ENCODE data around the gene TIMM17A.

TIMM17A gene

GRCh38 chr1:202004711-202005110 is 49.4 kb downstream of the TIMM17A start:
- Histone ChIP-seq H4K12ac (ENCODE audit: low read depth, low read length) (no peak overlapping the region), H3K4ac (ENCODE audit: low read depth, low read length) (no peak overlapping the region), H3K4me2 (ENCODE audit: low read length) (no peak overlapping the region), H3K79me2 (ENCODE audit: control insufficient read depth, insufficient read depth, low read length, poor library complexity) (peaks cover 4% of the 10 kb centered on the region), H2BK5ac (ENCODE audit: low read depth, low read length, poor library complexity) (no peak overlapping the region), H3K18ac (ENCODE audit: low read length) (no peak overlapping the region), H2AK5ac (ENCODE audit: low read length) (no peak overlapping the region), H3K36me3 (ENCODE audit: control insufficient read depth in 1 of 2, insufficient read depth in 2 of 2, low read length in 2 of 2) (peaks cover 38 to 46% of the 10 kb centered on the region in 2 experiments), H3K9ac (ENCODE audit: low read length) (no peak overlapping the region), H3K4me3 (ENCODE audit: low read depth, low read length) (no peak overlapping the region), H3K9me3 (ENCODE audit: insufficient read depth, low read depth, low read length) (no peaks in the 10 kb centered on the region), H2BK12ac (ENCODE audit: low read length) (no peak overlapping the region), H3K27ac (ENCODE audit: low read depth, low read length) (no peak overlapping the region), H3K79me1 (ENCODE audit: low read length) (peaks cover 18% of the 10 kb centered on the region), H4K8ac (ENCODE audit: low read depth, low read length) (no peak overlapping the region), H4K91ac (ENCODE audit: low read depth, low read length) (no peak overlapping the region), H2AFZ (ENCODE audit: insufficient read depth, low read length, poor library complexity) (no peak overlapping the region), H2BK120ac (ENCODE audit: insufficient read depth, low read length, poor library complexity) (no peak overlapping the region), H3K23ac (ENCODE audit: low read length) (no peak overlapping the region), H3K14ac (ENCODE audit: low read length) (no peak overlapping the region), H3K27me3 (ENCODE audit: insufficient read depth, low read length) (no peaks in the 10 kb centered on the region), H3K4me1 (ENCODE audit: control insufficient read depth in 1 of 2, insufficient read depth in 2 of 2, low read length in 2 of 2) (peaks cover 18 to 35% of the 10 kb centered on the region in 2 experiments)
- WGBS (ENCODE audit: extremely low coverage, insufficient coverage, insufficient read length): no CpG with 5 or more reads among the region's 9 CpGs
- peak; percentile 55 to 56 for DNase-seq

DNA sequence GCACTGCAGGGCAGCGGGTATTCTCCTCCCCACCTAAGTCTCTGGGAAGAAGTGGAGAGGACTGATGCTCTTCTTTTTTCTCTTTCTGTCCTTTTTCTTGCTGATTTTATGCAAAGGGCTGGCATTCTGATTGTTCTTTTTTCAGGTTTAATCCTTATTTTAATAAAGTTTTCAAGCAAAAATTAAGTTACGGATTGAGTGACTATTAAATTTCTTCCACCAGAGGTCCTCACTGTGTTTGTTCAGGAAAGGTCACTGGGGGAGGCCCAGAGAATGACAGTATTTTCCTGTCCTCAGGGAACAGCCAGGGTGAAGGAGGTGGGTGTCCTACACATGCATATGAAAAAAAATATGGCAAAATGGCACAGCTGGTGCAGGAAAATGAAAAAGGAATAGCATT is 50.7 kb downstream of the TIMM17A start:
- Histone ChIP-seq H2AFZ (ENCODE audit: insufficient read depth, low read length, poor library complexity) (no peak overlapping the region), H2BK120ac (ENCODE audit: insufficient read depth, low read length, poor library complexity) (no peak overlapping the region), H3K4me1 (ENCODE audit: control insufficient read depth in 1 of 2, insufficient read depth in 2 of 2, low read length in 2 of 2) (peaks cover 25 to 44% of the 10 kb centered on the region in 2 experiments), H3K4ac (ENCODE audit: low read depth, low read length) (no peak overlapping the region), H3K9ac (ENCODE audit: low read length) (no peak overlapping the region), H4K91ac (ENCODE audit: low read depth, low read length) (no peak overlapping the region), H3K27me3 (ENCODE audit: insufficient read depth, low read length) (no peaks in the 10 kb centered on the region), H3K79me1 (ENCODE audit: low read length) (peaks cover 27% of the 10 kb centered on the region), H3K14ac (ENCODE audit: low read length) (no peak overlapping the region), H3K18ac (ENCODE audit: low read length) (no peak overlapping the region), H2BK12ac (ENCODE audit: low read length) (no peak overlapping the region), H3K9me3 (ENCODE audit: insufficient read depth, low read depth, low read length) (no peaks in the 10 kb centered on the region), H3K36me3 (ENCODE audit: control insufficient read depth in 1 of 2, insufficient read depth in 2 of 2, low read length in 2 of 2) (peaks cover 31 to 38% of the 10 kb centered on the region in 2 experiments), H4K8ac (ENCODE audit: low read depth, low read length) (no peak overlapping the region), H2BK5ac (ENCODE audit: low read depth, low read length, poor library complexity) (no peak overlapping the region), H3K4me2 (ENCODE audit: low read length) (no peak overlapping the region), H3K79me2 (ENCODE audit: control insufficient read depth, insufficient read depth, low read length, poor library complexity) (peaks cover 6% of the 10 kb centered on the region), H2AK5ac (ENCODE audit: low read length) (no peak overlapping the region), H3K27ac (ENCODE audit: low read depth, low read length) (peak overlapping the region; percentile 24), H4K12ac (ENCODE audit: low read depth, low read length) (no peak overlapping the region), H3K23ac (ENCODE audit: low read length) (no peak overlapping the region), H3K4me3 (ENCODE audit: low read depth, low read length) (no peak overlapping the region)
- peak in 1 of 2 donors; percentile 70 for DNase-seq
- no CpG with 5 or more reads among the region's 2 CpGs for WGBS (ENCODE audit: extremely low coverage, insufficient coverage, insufficient read length)

DNA sequence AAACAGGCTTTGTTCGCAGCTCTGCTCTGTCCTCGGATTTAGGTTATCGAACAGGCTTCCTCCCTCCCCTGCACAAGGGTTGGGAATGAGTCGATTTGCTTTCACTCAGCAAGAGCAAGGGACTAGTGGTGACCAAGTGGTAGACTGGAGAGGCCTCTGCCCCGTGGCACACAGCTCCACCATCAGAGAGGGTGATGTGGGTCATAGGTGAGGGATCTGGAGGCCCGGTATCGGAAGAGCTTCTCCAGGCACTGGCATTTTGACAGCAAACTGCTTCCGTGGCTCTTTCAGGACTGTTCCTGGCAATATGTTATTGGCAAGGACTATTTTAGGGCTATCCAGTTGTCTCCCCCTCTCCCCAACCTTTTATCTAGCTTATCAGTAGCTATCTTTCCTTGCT is 52.0 kb downstream of the TIMM17A start:
- Histone ChIP-seq H3K4me3 (ENCODE audit: low read depth, low read length) (no peak overlapping the region), H2AK5ac (ENCODE audit: low read length) (peak overlapping the region; percentile 94), H2BK5ac (ENCODE audit: low read depth, low read length, poor library complexity) (peak overlapping the region; percentile 91), H3K36me3 (ENCODE audit: control insufficient read depth in 1 of 2, insufficient read depth in 2 of 2, low read length in 2 of 2) (peaks cover 28% of the 10 kb centered on the region in 2 experiments), H3K9me3 (ENCODE audit: insufficient read depth, low read depth, low read length) (no peaks in the 10 kb centered on the region), H3K14ac (ENCODE audit: low read length) (peak overlapping the region; percentile 90), H3K4ac (ENCODE audit: low read depth, low read length) (peak overlapping the region; percentile 80), H3K4me2 (ENCODE audit: low read length) (peak overlapping the region; percentile 41), H3K23ac (ENCODE audit: low read length) (no peak overlapping the region), H3K9ac (ENCODE audit: low read length) (no peak overlapping the region), H4K12ac (ENCODE audit: low read depth, low read length) (no peak overlapping the region), H3K27me3 (ENCODE audit: insufficient read depth, low read length) (no peaks in the 10 kb centered on the region), H3K79me2 (ENCODE audit: control insufficient read depth, insufficient read depth, low read length, poor library complexity) (peaks cover 8% of the 10 kb centered on the region), H2BK120ac (ENCODE audit: insufficient read depth, low read length, poor library complexity) (peak overlapping the region; percentile 98), H3K18ac (ENCODE audit: low read length) (peak overlapping the region; percentile 91), H4K91ac (ENCODE audit: low read depth, low read length) (peak overlapping the region; percentile 89), H4K8ac (ENCODE audit: low read depth, low read length) (no peak overlapping the region), H3K79me1 (ENCODE audit: low read length) (peaks cover 32% of the 10 kb centered on the region), H3K4me1 (ENCODE audit: control insufficient read depth in 1 of 2, insufficient read depth in 2 of 2, low read length in 2 of 2) (peaks cover 36 to 51% of the 10 kb centered on the region in 2 experiments), H3K27ac (ENCODE audit: low read depth, low read length) (peak overlapping the region; percentile 92), H2AFZ (ENCODE audit: insufficient read depth, low read length, poor library complexity) (no peak overlapping the region), H2BK12ac (ENCODE audit: low read length) (peak overlapping the region; percentile 96)
- DNase-seq: peak; percentile 54 to 73
- WGBS (ENCODE audit: extremely low coverage, insufficient coverage, insufficient read length): no CpG with 5 or more reads among the region's 8 CpGs

- H3K23ac ChIP-seq (ENCODE audit: low read length): no peak overlapping the region
- peaks cover 36 to 55% of the 10 kb centered on the region in 2 experiments for H3K4me1 ChIP-seq (ENCODE audit: control insufficient read depth in 1 of 2, insufficient read depth in 2 of 2, low read length in 2 of 2)
- peak overlapping the region; percentile 80 for H3K4ac ChIP-seq (ENCODE audit: low read depth, low read length)
- peak overlapping the region; percentile 90 for H3K14ac ChIP-seq (ENCODE audit: low read length)
- H3K9ac ChIP-seq (ENCODE audit: low read length): no peak overlapping the region
- no peaks in the 10 kb centered on the region for H3K9me3 ChIP-seq (ENCODE audit: insufficient read depth, low read depth, low read length)
- no CpG with 5 or more reads among the region's 11 CpGs for WGBS (ENCODE audit: extremely low coverage, insufficient coverage, insufficient read length)
- peak overlapping the region; percentile 92 for H3K27ac ChIP-seq (ENCODE audit: low read depth, low read length)
- H2BK120ac ChIP-seq (ENCODE audit: insufficient read depth, low read length, poor library complexity): peak overlapping the region; percentile 98
- DNase-seq: peak; percentile 97 to 99
- H3K4me3 ChIP-seq (ENCODE audit: low read depth, low read length): no peak overlapping the region
- H3K79me1 ChIP-seq (ENCODE audit: low read length): peaks cover 37% of the 10 kb centered on the region
- peak overlapping the region; percentile 91 for H2BK5ac ChIP-seq (ENCODE audit: low read depth, low read length, poor library complexity)
- peak overlapping the region; percentile 89 for H4K91ac ChIP-seq (ENCODE audit: low read depth, low read length)
- peaks cover 8% of the 10 kb centered on the region for H3K79me2 ChIP-seq (ENCODE audit: control insufficient read depth, insufficient read depth, low read length, poor library complexity)
- peak overlapping the region; percentile 91 for H3K18ac ChIP-seq (ENCODE audit: low read length)
- H4K8ac ChIP-seq (ENCODE audit: low read depth, low read length): peak overlapping the region; percentile 76
- H2AFZ ChIP-seq (ENCODE audit: insufficient read depth, low read length, poor library complexity): peak overlapping the region; percentile 26
- peak overlapping the region; percentile 94 for H2AK5ac ChIP-seq (ENCODE audit: low read length)
- peaks cover 25 to 30% of the 10 kb centered on the region in 2 experiments for H3K36me3 ChIP-seq (ENCODE audit: control insufficient read depth in 1 of 2, insufficient read depth in 2 of 2, low read length in 2 of 2)
- no peaks in the 10 kb centered on the region for H3K27me3 ChIP-seq (ENCODE audit: insufficient read depth, low read length)
- no peak overlapping the region for H4K12ac ChIP-seq (ENCODE audit: low read depth, low read length)
- H3K4me2 ChIP-seq (ENCODE audit: low read length): peak overlapping the region; percentile 41
- H2BK12ac ChIP-seq (ENCODE audit: low read length): peak overlapping the region; percentile 96
Measured at GRCh38 chr1:202007805-202008489, 52.6 kb downstream of the TIMM17A start.
